K562 (cell line): ENCODE results near the gene KCNK4. TPM values are rescaled to one million over a fixed set of nuclear protein-coding genes. Genes with fewer than 3 reads are reported as not detected.
A peak's percentile ranks its signal among the peaks of the same experiment; 100 is the strongest.

Source experiments
- BACH1 ChIP-seq: fragments of 200-800 bp; sonication (Bioruptor generic); IDR thresholded peaks from 2 replicates; pipeline ENCODE4 v1.6.1; 2016; ENCODE audit warnings: missing genetic modification characterization, missing compliant biosample characterization
- ERF ChIP-seq: fragments of 450-650 bp; formaldehyde crosslinking; IDR thresholded peaks from 2 replicates; pipeline ENCODE4 v1.4.0; 2020; ENCODE audit warnings: mild to moderate bottlenecking, mixed read lengths
- JUN ChIP-seq, 2 experiments: sonication (generic) in 1 of 2; formaldehyde crosslinking in 1 of 2; IDR thresholded peaks; 2 replicates each; pipeline versions ENCODE4 v1.6.1 to v1.8.0; 2012 to 2022; ENCODE audit warnings: borderline replicate concordance in 2 of 2, mild to moderate bottlenecking in 2 of 2, improper control_type of control experiment in 1 of 2, low read depth in 1 of 2, low read length in 1 of 2, missing genetic modification reagents in 1 of 2
- NCOR1 ChIP-seq: fragments of 450-650 bp; IDR thresholded peaks from 2 replicates; pipeline ENCODE4 v1.6.1; 2016; ENCODE audit warnings: mild to moderate bottlenecking, moderate library complexity
- SNIP1 ChIP-seq: fragments of 450-650 bp; IDR thresholded peaks from 2 replicates; pipeline ENCODE4 v1.7.1; 2017; ENCODE audit warnings: low read depth, mild to moderate bottlenecking
- SPI1 ChIP-seq: IDR thresholded peaks from 2 replicates; pipeline ENCODE4 v1.6.1; 2011; ENCODE audit warnings: low read depth, low read length, control low read depth, borderline replicate concordance
- ZNF785 ChIP-seq: fragments of 250-450 bp; sonication (Bioruptor Pico); IDR thresholded peaks from 2 replicates; pipeline ENCODE4 v1.4.0; 2020; ENCODE audit warnings: mild to moderate bottlenecking
- ZNF830 ChIP-seq: fragments of 250-450 bp; sonication (Bioruptor Pico); IDR thresholded peaks from 2 replicates; pipeline ENCODE4 v1.5.0; 2021; ENCODE audit warnings: mild to moderate bottlenecking
- polyA plus RNA-seq, 8 experiments: library from polyadenylated mRNA; depleted of rRNA in 4 of 8; stranded (reverse) in 5 of 8; unstranded in 3 of 8; fragments of >200 nt; fragmentation: Nextera tagmentation in 2 of 8; fragmentation: Illumina TruSeq in 1 of 8; extraction: Ambion mirVana in 2 of 8; extraction: Trizol in 1 of 8; gene quantifications; 2 replicates each; pipeline versions ENCODE4 v1.2.1 to v1.2.3, GENCODE V29; 2011 to 2014; ENCODE audit warnings: inconsistent platforms in 1 of 8, missing spikeins in 1 of 8
- total RNA-seq, 7 experiments: library from RNA; depleted of rRNA in 6 of 7; stranded (reverse); fragments of >200 nt in 6 of 7; fragmentation: Illumina TruSeq in 2 of 7; extraction: Trizol in 2 of 7; gene quantifications; 2 replicates each; pipeline versions ENCODE4 v1.2.1 to v1.2.3, GENCODE V29; 2011 to 2021; ENCODE audit warnings: low replicate concordance in 1 of 7
- TF ChIP-seq, protein P1 (sequence below), 2 experiments: IDR thresholded peaks in 1 of 2; conservative IDR thresholded peaks in 1 of 2; 2 replicates each; pipeline ENCODE4 v1.6.1; 2016; ENCODE audit warnings: low read depth in 2 of 2, mild to moderate bottlenecking in 1 of 2, missing compliant biosample characterization in 1 of 2, missing genetic modification characterization in 1 of 2, moderate library complexity in 1 of 2
- TF ChIP-seq, protein P2 (sequence below): IDR thresholded peaks from 2 replicates; pipeline ENCODE4 v1.6.1; 2011; ENCODE audit not compliant: insufficient read length; ENCODE audit errors: extremely low read depth
- TF ChIP-seq, protein P3 (sequence below): fragments of 200-800 bp; sonication (Bioruptor generic); IDR thresholded peaks from 2 replicates; pipeline ENCODE4 v1.6.1; 2016; ENCODE audit warnings: missing genetic modification characterization, missing compliant biosample characterization

The KCNK4 gene
- total and polyA plus RNA-seq, 9 of the 15 experiments (the other 6 are each of a cell fraction or from before 2014, with no cell fraction given), result not detected

DNA sequence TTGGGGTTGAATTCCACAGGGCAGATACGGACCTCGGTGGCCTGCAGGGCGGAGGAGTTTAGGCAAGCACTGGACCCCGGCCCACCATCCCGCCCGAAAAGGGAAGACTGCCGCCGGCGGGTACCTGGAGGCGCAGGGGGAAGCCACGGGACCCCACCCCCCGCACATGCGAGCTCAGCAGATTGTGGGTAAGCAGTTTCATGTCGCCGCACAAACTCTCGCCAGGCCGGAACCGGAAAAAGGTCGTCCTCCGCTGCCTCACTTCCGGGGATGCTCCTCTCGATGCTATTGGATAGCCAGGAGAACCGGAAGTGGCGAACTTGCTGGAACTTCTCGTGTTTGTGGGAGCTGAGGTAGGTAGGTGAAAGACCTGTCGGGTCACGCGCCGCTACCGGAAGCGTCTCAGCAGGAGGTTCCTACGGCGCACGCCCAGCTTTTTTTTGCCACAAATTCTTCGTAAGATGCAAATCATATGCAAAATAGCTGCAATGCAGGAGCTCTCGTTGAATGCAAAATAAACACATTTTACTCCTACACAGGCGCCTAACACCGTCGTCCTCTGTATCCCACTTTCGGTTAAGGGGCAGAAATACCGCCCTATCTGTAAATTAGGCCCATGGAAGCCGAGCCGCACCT, 26.3 kb downstream of the KCNK4 start, which contains the start of gene TRMT112 (continued):
- TF ChIP-seq, protein P1, sequence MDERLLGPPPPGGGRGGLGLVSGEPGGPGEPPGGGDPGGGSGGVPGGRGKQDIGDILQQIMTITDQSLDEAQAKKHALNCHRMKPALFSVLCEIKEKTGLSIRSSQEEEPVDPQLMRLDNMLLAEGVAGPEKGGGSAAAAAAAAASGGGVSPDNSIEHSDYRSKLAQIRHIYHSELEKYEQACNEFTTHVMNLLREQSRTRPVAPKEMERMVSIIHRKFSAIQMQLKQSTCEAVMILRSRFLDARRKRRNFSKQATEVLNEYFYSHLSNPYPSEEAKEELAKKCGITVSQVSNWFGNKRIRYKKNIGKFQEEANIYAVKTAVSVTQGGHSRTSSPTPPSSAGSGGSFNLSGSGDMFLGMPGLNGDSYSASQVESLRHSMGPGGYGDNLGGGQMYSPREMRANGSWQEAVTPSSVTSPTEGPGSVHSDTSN (CRISPR knock-in tag; IDR thresholded peaks at IDR 0.05; ENCODE audit: low read depth), result no peak
- TF ChIP-seq, protein P1 (tag; conservative IDR thresholded peaks at IDR 0.05; ENCODE audit: low read depth), result no peak
- TF ChIP-seq, protein P2, sequence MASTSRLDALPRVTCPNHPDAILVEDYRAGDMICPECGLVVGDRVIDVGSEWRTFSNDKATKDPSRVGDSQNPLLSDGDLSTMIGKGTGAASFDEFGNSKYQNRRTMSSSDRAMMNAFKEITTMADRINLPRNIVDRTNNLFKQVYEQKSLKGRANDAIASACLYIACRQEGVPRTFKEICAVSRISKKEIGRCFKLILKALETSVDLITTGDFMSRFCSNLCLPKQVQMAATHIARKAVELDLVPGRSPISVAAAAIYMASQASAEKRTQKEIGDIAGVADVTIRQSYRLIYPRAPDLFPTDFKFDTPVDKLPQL, result no peak
- TF ChIP-seq JUN (IDR thresholded peaks at IDR 0.05; ENCODE audit: borderline replicate concordance, low read depth, low read length) (peak; percentile 39; the same call in 1 of the 2 replicates), JUN (CRISPR knock-in tag; IDR thresholded peaks at IDR 0.05; ENCODE audit: borderline replicate concordance) (no peak), ERF (CRISPR knock-in tag) (no peak), NCOR1 (no peak), SPI1 (0 out of 2 replicates have a peak, but pooled peaks have one; percentile 53), ZNF830 (CRISPR knock-in tag) (0 out of 2 replicates have a peak, but pooled peaks have one; percentile 10), BACH1 (tag) (no peak), ZNF785 (no peak), SNIP1 (no peak)
- TF ChIP-seq, protein P3, sequence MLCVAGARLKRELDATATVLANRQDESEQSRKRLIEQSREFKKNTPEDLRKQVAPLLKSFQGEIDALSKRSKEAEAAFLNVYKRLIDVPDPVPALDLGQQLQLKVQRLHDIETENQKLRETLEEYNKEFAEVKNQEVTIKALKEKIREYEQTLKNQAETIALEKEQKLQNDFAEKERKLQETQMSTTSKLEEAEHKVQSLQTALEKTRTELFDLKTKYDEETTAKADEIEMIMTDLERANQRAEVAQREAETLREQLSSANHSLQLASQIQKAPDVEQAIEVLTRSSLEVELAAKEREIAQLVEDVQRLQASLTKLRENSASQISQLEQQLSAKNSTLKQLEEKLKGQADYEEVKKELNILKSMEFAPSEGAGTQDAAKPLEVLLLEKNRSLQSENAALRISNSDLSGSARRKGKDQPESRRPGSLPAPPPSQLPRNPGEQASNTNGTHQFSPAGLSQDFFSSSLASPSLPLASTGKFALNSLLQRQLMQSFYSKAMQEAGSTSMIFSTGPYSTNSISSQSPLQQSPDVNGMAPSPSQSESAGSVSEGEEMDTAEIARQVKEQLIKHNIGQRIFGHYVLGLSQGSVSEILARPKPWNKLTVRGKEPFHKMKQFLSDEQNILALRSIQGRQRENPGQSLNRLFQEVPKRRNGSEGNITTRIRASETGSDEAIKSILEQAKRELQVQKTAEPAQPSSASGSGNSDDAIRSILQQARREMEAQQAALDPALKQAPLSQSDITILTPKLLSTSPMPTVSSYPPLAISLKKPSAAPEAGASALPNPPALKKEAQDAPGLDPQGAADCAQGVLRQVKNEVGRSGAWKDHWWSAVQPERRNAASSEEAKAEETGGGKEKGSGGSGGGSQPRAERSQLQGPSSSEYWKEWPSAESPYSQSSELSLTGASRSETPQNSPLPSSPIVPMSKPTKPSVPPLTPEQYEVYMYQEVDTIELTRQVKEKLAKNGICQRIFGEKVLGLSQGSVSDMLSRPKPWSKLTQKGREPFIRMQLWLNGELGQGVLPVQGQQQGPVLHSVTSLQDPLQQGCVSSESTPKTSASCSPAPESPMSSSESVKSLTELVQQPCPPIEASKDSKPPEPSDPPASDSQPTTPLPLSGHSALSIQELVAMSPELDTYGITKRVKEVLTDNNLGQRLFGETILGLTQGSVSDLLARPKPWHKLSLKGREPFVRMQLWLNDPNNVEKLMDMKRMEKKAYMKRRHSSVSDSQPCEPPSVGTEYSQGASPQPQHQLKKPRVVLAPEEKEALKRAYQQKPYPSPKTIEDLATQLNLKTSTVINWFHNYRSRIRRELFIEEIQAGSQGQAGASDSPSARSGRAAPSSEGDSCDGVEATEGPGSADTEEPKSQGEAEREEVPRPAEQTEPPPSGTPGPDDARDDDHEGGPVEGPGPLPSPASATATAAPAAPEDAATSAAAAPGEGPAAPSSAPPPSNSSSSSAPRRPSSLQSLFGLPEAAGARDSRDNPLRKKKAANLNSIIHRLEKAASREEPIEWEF (CRISPR knock-in tag), result 0 out of 2 replicates have a peak, but pooled peaks have one; percentile 35
